GM12864 (cell line): Measurements from ENCODE around the gene MED25.

Experiments used
- DNase-seq: peaks from one replicate; pipeline ENCODE4 v3.0.0-alpha.2; 2011; ENCODE audit warnings: low read depth
- H3K4me3 ChIP-seq: 2 replicates; pipeline ENCODE4 v1.5.1; 2011; ENCODE audit warnings: mild to moderate bottlenecking, low read depth, low read length, control low read depth
- CTCF ChIP-seq: IDR thresholded peaks from 2 replicates; pipeline ENCODE4 v1.5.1; 2011; ENCODE audit warnings: low read depth, mild to moderate bottlenecking, moderate library complexity, low read length, control low read depth, inconsistent platforms; ENCODE audit errors: missing control alignments

Gene MED25

DNA sequence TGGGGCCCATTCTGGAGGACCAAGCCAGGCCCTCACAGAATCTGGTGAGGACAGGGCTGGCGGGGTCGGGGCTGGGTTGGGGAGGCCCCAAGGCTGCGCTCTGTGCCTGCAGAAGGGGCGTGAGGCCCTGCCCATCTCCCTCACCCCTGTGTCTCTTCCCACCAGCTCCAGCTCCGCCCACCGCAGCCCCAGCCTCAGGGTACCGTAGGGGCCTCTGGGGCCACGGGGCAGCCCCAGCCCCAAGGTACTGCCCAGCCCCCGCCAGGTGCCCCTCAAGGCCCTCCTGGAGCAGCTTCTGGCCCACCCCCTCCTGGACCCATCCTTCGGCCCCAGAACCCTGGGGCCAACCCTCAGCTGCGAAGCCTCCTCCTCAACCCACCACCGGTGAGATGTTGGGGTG, 17.5 kb downstream of the MED25 start:
- no peak for DNase-seq
- no peak for TF ChIP-seq CTCF
- H3K4me3 ChIP-seq = no peak overlapping the region

DNA sequence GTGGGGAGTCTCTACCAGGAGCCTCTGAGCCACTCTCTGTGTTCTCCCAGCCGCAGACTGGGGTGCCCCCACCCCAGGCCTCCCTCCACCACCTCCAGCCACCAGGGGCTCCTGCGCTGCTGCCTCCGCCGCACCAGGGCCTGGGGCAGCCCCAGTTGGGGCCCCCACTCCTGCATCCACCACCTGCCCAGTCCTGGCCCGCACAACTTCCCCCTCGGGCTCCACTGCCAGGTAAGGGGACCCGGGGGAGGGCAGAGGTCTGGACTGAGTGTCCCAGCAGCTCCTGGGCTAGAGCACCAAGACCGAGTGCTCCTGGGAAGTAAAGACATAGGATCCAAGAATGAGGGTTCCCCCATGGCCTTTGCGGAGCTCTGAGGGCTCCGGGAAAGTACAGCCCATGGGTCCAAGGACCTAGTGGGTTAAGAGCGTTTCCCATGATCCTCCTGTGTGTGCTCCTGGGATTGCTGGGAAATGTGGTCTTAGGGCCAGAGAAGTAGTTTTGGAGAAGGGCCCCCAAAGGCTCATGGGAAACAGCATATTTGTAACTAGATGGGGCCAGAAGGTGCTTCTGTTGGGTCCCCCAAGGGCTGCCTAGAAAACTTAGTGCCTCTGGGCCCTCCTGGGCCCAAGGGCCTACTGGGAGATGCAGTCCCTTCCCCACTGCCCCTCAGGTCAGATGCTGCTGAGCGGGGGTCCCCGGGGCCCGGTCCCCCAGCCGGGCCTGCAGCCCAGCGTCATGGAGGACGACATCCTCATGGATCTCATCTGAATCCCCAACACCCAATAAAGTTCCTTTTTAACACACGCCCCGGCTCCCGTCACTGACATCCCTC, 18.3 kb downstream of the MED25 start:
- no peak for DNase-seq

DNA sequence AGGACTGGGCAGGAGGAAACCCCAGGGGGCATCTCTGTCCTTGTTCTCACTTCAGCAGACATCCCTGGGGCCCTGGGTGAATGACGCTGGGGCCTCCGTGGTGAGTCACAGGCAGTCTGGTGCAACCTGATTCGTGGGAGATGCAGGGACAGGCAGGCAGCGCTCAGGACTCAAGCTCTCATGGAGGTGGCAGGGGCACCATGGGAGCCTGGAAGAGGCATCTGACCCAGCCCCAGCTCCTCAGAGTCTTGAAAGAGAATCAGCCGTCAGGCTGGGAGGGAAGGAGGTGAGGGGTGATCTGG, 18.9 kb downstream of the MED25 start:
- DNase-seq = no peak
- TF ChIP-seq CTCF = no peak
- no peak overlapping the region for H3K4me3 ChIP-seq

More for the DNA sequence above, 18.3 kb downstream of the MED25 start:
- H3K4me3 ChIP-seq = no peak overlapping the region
- no peak for TF ChIP-seq CTCF

DNA sequence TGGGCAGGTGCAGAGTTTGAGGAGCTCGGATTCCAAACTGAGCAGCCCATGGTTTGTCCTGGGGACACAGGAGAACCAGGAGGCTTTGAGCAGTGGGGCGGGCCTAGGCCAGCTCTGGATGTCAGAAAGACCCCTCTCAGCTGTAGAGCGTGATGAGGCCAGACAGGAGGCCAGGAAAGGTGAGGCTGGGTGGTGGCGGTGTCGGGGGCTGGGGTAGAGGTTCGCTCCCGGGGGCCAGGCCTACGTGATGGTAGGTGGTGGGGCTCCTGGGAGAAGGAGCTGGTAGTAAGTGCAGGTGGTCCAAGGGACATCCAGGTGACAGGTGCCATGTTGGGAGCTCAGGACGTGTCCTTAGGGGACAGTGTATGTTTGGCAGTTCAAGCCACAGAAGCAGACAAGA, 19.3 kb downstream of the MED25 start:
- DNase-seq = no peak
- TF ChIP-seq CTCF = no peak
- no peak overlapping the region for H3K4me3 ChIP-seq

- no peak overlapping the region for H3K4me3 ChIP-seq
- DNase-seq = no peak
- TF ChIP-seq CTCF = no peak
Observed at GRCh38 chr19:49838885-49839588, 20.9 kb downstream of the MED25 start.

DNA sequence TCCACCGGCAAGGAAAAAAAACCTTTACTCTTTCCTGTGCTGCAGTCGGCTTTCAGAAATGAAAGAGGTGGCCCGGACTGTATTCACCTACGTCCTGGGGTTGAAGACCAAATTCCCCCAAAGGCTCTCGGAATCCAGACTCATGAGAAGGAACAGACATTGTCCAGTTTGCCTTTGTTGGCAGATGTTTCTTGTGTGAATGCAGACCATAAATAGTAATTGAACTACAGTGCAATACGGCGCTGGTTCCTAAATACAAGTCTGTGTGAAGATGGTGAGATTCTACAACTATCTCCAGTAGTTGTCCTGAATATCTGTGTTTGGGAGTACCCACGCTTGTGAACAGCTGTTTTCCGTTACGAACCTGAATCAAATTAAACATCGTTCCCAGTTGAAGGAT, 21.6 kb downstream of the MED25 start:
- no peak for TF ChIP-seq CTCF
- no peak for DNase-seq
- no peak overlapping the region for H3K4me3 ChIP-seq
